Uterus (tissue), 4 donors: ENCODE results near the gene PLCL2. TPM values are rescaled to one million over a fixed set of nuclear protein-coding genes. Genes with fewer than 3 reads are reported as not detected.

Experiments
- DNase-seq, 2 donors: peaks; one replicate each; pipeline ENCODE4 v3.0.0-alpha.2; 2019 to 2020
- H3K27ac ChIP-seq, 2 donors: fragments of 200-600 bp; sonication (generic); 1 replicate in 1 of 2; 2 replicates in 1 of 2; pipeline ENCODE4 v1.5.1; 2016 to 2018
- H3K27me3 ChIP-seq, 2 donors: fragments of 200-600 bp; sonication (generic); one replicate each; pipeline ENCODE4 v1.5.1; 2018 to 2019; ENCODE audit warnings: control low read depth in 1 of 2
- H3K36me3 ChIP-seq, 2 donors: fragments of 200-600 bp; sonication (generic); one replicate each; pipeline ENCODE4 v1.5.1; 2019; ENCODE audit warnings: control low read depth in 1 of 2
- H3K4me1 ChIP-seq, 2 donors: fragments of 200-600 bp; sonication (generic); one replicate each; pipeline ENCODE4 v1.5.1; 2018 to 2019; ENCODE audit warnings: control low read depth in 1 of 2
- H3K4me3 ChIP-seq, 2 donors: fragments of 200-600 bp; sonication (generic); 1 replicate in 1 of 2; 2 replicates in 1 of 2; pipeline ENCODE4 v1.5.1; 2018 to 2019; ENCODE audit warnings: mild to moderate bottlenecking in 1 of 2
- H3K9me3 ChIP-seq, 2 donors: fragments of 200-600 bp; sonication (generic); one replicate each; pipeline ENCODE4 v1.5.1; 2019; ENCODE audit warnings: control low read depth in 1 of 2
- CTCF ChIP-seq, 4 experiments: fragments of 200-600 bp in 2 of 4; fragments of 450-650 bp in 2 of 4; sonication (generic) in 2 of 4; IDR thresholded peaks; one replicate each; pipeline ENCODE4 v1.5.1; 2016 to 2019; ENCODE audit warnings: antibody characterized with exemption in 4 of 4, mild to moderate bottlenecking in 2 of 4, moderate library complexity in 1 of 4
- POLR2A ChIP-seq, 2 donors: fragments of 450-650 bp; IDR thresholded peaks; one replicate each; pipeline ENCODE4 v1.6.1; 2016; ENCODE audit warnings: antibody characterized with exemption in 2 of 2, mild to moderate bottlenecking in 1 of 2, moderate library complexity in 1 of 2
- intact Hi-C: fragments of 100-400 bp; cut with DNase I; formaldehyde crosslinking; loops from one replicate; pipeline ENCODE4 v1.15.1; 2023; ENCODE audit warnings: low total_unique reads
- total RNA-seq, 4 donors: library from RNA; depleted of rRNA in 3 of 4; stranded (reverse); fragments of >200 nt in 3 of 4; gene quantifications; one replicate each; pipeline versions ENCODE4 v1.1.0 to v1.2.4, GENCODE V29; 2014 to 2023
- donor health status: DM: yes; HTN: yes; CAD: no.

The PLCL2 gene
- total RNA-seq, 4 donors from 2014 or later, result 9.7 to 63.0 (median 19.5) TPM

GRCh38 chr3:17062736-17063135, 178.0 kb downstream of the PLCL2 start:
- no peaks in the 10 kb centered on the region for H3K9me3 ChIP-seq
- intact Hi-C loops, result no loop called here
- no peak overlapping the region for H3K27ac ChIP-seq
- no peaks in the 10 kb centered on the region for H3K36me3 ChIP-seq
- TF ChIP-seq CTCF (IDR thresholded peaks at IDR 0.05) (no peak), POLR2A (IDR thresholded peaks at IDR 0.05) (no peak)
- no peaks in the 10 kb centered on the region for H3K27me3 ChIP-seq
- DNase-seq, result no peak
- H3K4me1 ChIP-seq, result no peaks in the 10 kb centered on the region
- no peak overlapping the region for H3K4me3 ChIP-seq

GRCh38 chr3:17063596-17063995, 178.8 kb downstream of the PLCL2 start:
- DNase-seq, result no peak
- Histone ChIP-seq H3K4me3 (no peak overlapping the region), H3K4me1 (no peaks in the 10 kb centered on the region), H3K9me3 (no peaks in the 10 kb centered on the region), H3K27ac (no peak overlapping the region), H3K36me3 (no peaks in the 10 kb centered on the region), H3K27me3 (no peaks in the 10 kb centered on the region)
- intact Hi-C loops, result no loop called here
- TF ChIP-seq POLR2A (IDR thresholded peaks at IDR 0.05) (no peak), CTCF (IDR thresholded peaks at IDR 0.05) (no peak)

- no peak overlapping the region for H3K4me3 ChIP-seq
- DNase-seq, result no peak
- H3K27me3 ChIP-seq, result no peaks in the 10 kb centered on the region
- H3K4me1 ChIP-seq, result no peaks in the 10 kb centered on the region
- H3K9me3 ChIP-seq, result no peaks in the 10 kb centered on the region
- intact Hi-C loops, result no loop called here
- TF ChIP-seq POLR2A (IDR thresholded peaks at IDR 0.05), result no peak
- no peak for TF ChIP-seq CTCF (IDR thresholded peaks at IDR 0.05)
- no peak overlapping the region for H3K27ac ChIP-seq
- H3K36me3 ChIP-seq, result no peaks in the 10 kb centered on the region
Measured at GRCh38 chr3:17065315-17065714, 180.6 kb downstream of the PLCL2 start.

- intact Hi-C loops, result no loop called here
- Histone ChIP-seq H3K27me3 (no peaks in the 10 kb centered on the region), H3K4me1 (no peaks in the 10 kb centered on the region), H3K36me3 (no peaks in the 10 kb centered on the region), H3K27ac (no peak overlapping the region), H3K9me3 (no peaks in the 10 kb centered on the region), H3K4me3 (no peak overlapping the region)
- no peak for DNase-seq
- no peak for TF ChIP-seq POLR2A (IDR thresholded peaks at IDR 0.05)
- no peak for TF ChIP-seq CTCF (IDR thresholded peaks at IDR 0.05)
Measured at GRCh38 chr3:17065881-17066280, 181.1 kb downstream of the PLCL2 start.

- H3K9me3 ChIP-seq, result no peaks in the 10 kb centered on the region
- H3K36me3 ChIP-seq, result no peaks in the 10 kb centered on the region
- H3K27me3 ChIP-seq, result no peaks in the 10 kb centered on the region
- H3K4me3 ChIP-seq, result no peak overlapping the region
- intact Hi-C loops, result no loop called here
- no peak for DNase-seq
- H3K27ac ChIP-seq, result no peak overlapping the region
- no peaks in the 10 kb centered on the region for H3K4me1 ChIP-seq
- TF ChIP-seq POLR2A (IDR thresholded peaks at IDR 0.05) (no peak), CTCF (IDR thresholded peaks at IDR 0.05) (no peak)
Measured at GRCh38 chr3:17069754-17070153, 185.0 kb downstream of the PLCL2 start.
